ENCODE data around the gene B3GAT3. TPM values are rescaled to one million over a fixed set of nuclear protein-coding genes. Genes with fewer than 3 reads are reported as not detected.

B3GAT3 gene
- total RNA-seq, result 57.5 TPM
- 10 to 100 TPM; 34.3 to 43.1 (median 35.7) TPM for polyA plus RNA-seq

GRCh38 chr11:62621567-62622470 lies at the start of gene B3GAT3:
Gene B3GAT3 (minus strand): TSS chr11:62621986. CDS start chr11:62621947, 39 bp downstream.
- Mint-ChIP-seq H3K27me3 (no peaks in the 10 kb centered on the region), H3K27ac (peak within 1 kb of the TSS; percentile 96 to 99 (median 99)), H3K36me3 (peaks cover 20% of the 10 kb centered on the region), H3K4me1 (peaks cover 7 to 31% (median 16%) of the 10 kb centered on the region in 4 donors), H3K9me3 (no peaks in the 10 kb centered on the region), H3K4me3 (peak within 1 kb of the TSS; percentile 95 to 99 (median 96))
- H3K27me3 ChIP-seq (ENCODE audit: control insufficient read depth, insufficient read depth, low read length), result no peaks in the 10 kb centered on the region
- DNase-seq (peak; percentile 96 to 99 (median 97)), ATAC-seq (ENCODE audit: low read depth in 2 of 2) (peak; percentile 82 to 84)
- H3K36me3 ChIP-seq (ENCODE audit: control insufficient read depth, insufficient read depth, low read length), result peaks cover 18% of the 10 kb centered on the region
- no peaks in the 10 kb centered on the region for H3K9me3 ChIP-seq (ENCODE audit: control insufficient read depth in 2 of 2, low read length in 2 of 2)
- H3K4me3 ChIP-seq (ENCODE audit: low read depth, low read length), result peak within 1 kb of the TSS; percentile 85
- H3K4me1 ChIP-seq (ENCODE audit: control insufficient read depth, insufficient read depth, low read length, poor library complexity, severe bottlenecking), result peaks cover 22% of the 10 kb centered on the region
- peak within 1 kb of the TSS; percentile 96 for H3K27ac ChIP-seq (ENCODE audit: insufficient read depth, low read length, poor library complexity, severe bottlenecking)

GRCh38 chr11:62671236-62671607 lies 49.4 kb upstream of the B3GAT3 start:
- Mint-ChIP-seq H3K9me3 (no peaks in the 10 kb centered on the region), H3K4me3 (peak overlapping the region; percentile 97 to 100 (median 99)), H3K4me1 (peaks cover 8 to 78% (median 34%) of the 10 kb centered on the region in 4 donors), H3K27ac (peak overlapping the region; percentile 90 to 99 (median 98)), H3K27me3 (no peaks in the 10 kb centered on the region), H3K36me3 (peaks cover 11% of the 10 kb centered on the region)
- peaks cover 41% of the 10 kb centered on the region for H3K4me1 ChIP-seq (ENCODE audit: control insufficient read depth, insufficient read depth, low read length, poor library complexity, severe bottlenecking)
- no peaks in the 10 kb centered on the region for H3K27me3 ChIP-seq (ENCODE audit: control insufficient read depth, insufficient read depth, low read length)
- H3K4me3 ChIP-seq (ENCODE audit: low read depth, low read length), result peak overlapping the region; percentile 91
- no peaks in the 10 kb centered on the region for H3K9me3 ChIP-seq (ENCODE audit: control insufficient read depth in 2 of 2, low read length in 2 of 2)
- peak overlapping the region; percentile 84 for H3K27ac ChIP-seq (ENCODE audit: insufficient read depth, low read length, poor library complexity, severe bottlenecking)
- H3K36me3 ChIP-seq (ENCODE audit: control insufficient read depth, insufficient read depth, low read length), result peaks cover 22% of the 10 kb centered on the region
- DNase-seq (peak in 1 of 3 donors; percentile 71), ATAC-seq (ENCODE audit: low read depth in 2 of 2) (peak; percentile 27 to 32)

- Histone ChIP-seq H3K27me3 (ENCODE audit: control insufficient read depth, insufficient read depth, low read length) (no peaks in the 10 kb centered on the region), H3K9me3 (ENCODE audit: control insufficient read depth in 2 of 2, low read length in 2 of 2) (no peaks in the 10 kb centered on the region), H3K36me3 (ENCODE audit: control insufficient read depth, insufficient read depth, low read length) (peaks cover 16% of the 10 kb centered on the region), H3K4me3 (ENCODE audit: low read depth, low read length) (no peak overlapping the region), H3K4me1 (ENCODE audit: control insufficient read depth, insufficient read depth, low read length, poor library complexity, severe bottlenecking) (peaks cover 50% of the 10 kb centered on the region), H3K27ac (ENCODE audit: insufficient read depth, low read length, poor library complexity, severe bottlenecking) (peak overlapping the region; percentile 24)
- H3K9me3 Mint-ChIP-seq, result no peaks in the 10 kb centered on the region
- peaks cover 4% of the 10 kb centered on the region for H3K27me3 Mint-ChIP-seq
- no peak for DNase-seq
- H3K36me3 Mint-ChIP-seq, result peaks cover 7% of the 10 kb centered on the region
- ATAC-seq (ENCODE audit: low read depth in 2 of 2), result no peak
- H3K4me3 Mint-ChIP-seq, result peak overlapping the region; percentile 74 to 100 (median 98)
- peaks cover 8 to 80% (median 36%) of the 10 kb centered on the region in 4 donors for H3K4me1 Mint-ChIP-seq
- H3K27ac Mint-ChIP-seq, result peak overlapping the region in 2 of 3 donors; percentile 90
These were observed 47.8 kb upstream of the B3GAT3 start for GRCh38 chr11:62669420-62670161.

GRCh38 chr11:62667460-62667859 lies 45.7 kb upstream of the B3GAT3 start:
- no peaks in the 10 kb centered on the region for H3K9me3 ChIP-seq (ENCODE audit: control insufficient read depth in 2 of 2, low read length in 2 of 2)
- no peaks in the 10 kb centered on the region for H3K27me3 ChIP-seq (ENCODE audit: control insufficient read depth, insufficient read depth, low read length)
- no peak overlapping the region for H3K27ac ChIP-seq (ENCODE audit: insufficient read depth, low read length, poor library complexity, severe bottlenecking)
- H3K4me1 ChIP-seq (ENCODE audit: control insufficient read depth, insufficient read depth, low read length, poor library complexity, severe bottlenecking), result peaks cover 53% of the 10 kb centered on the region
- peak overlapping the region; percentile 93 for H3K4me3 ChIP-seq (ENCODE audit: low read depth, low read length)
- Mint-ChIP-seq H3K4me3 (peak overlapping the region; percentile 96 to 100 (median 97)), H3K27ac (peak overlapping the region in 1 of 3 donors; percentile 5), H3K36me3 (peaks cover 10% of the 10 kb centered on the region), H3K9me3 (no peaks in the 10 kb centered on the region), H3K4me1 (peaks cover 8 to 76% (median 41%) of the 10 kb centered on the region in 4 donors), H3K27me3 (peaks cover 4% of the 10 kb centered on the region)
- DNase-seq (no peak), ATAC-seq (ENCODE audit: low read depth in 2 of 2) (no peak)
- H3K36me3 ChIP-seq (ENCODE audit: control insufficient read depth, insufficient read depth, low read length), result peaks cover 17% of the 10 kb centered on the region

- H3K4me1 ChIP-seq (ENCODE audit: control insufficient read depth, insufficient read depth, low read length, poor library complexity, severe bottlenecking), result peaks cover 46% of the 10 kb centered on the region
- Mint-ChIP-seq H3K36me3 (peaks cover 7% of the 10 kb centered on the region), H3K4me3 (peak overlapping the region; percentile 96 to 100 (median 97)), H3K9me3 (no peaks in the 10 kb centered on the region), H3K4me1 (peaks cover 5 to 73% (median 36%) of the 10 kb centered on the region in 4 donors), H3K27me3 (peaks cover 4% of the 10 kb centered on the region), H3K27ac (peak overlapping the region; percentile 93 to 97 (median 94))
- H3K4me3 ChIP-seq (ENCODE audit: low read depth, low read length), result peak overlapping the region; percentile 93
- H3K36me3 ChIP-seq (ENCODE audit: control insufficient read depth, insufficient read depth, low read length), result peaks cover 17% of the 10 kb centered on the region
- no peaks in the 10 kb centered on the region for H3K27me3 ChIP-seq (ENCODE audit: control insufficient read depth, insufficient read depth, low read length)
- ATAC-seq (ENCODE audit: low read depth in 2 of 2), result no peak
- DNase-seq, result no peak
- no peaks in the 10 kb centered on the region for H3K9me3 ChIP-seq (ENCODE audit: control insufficient read depth in 2 of 2, low read length in 2 of 2)
- H3K27ac ChIP-seq (ENCODE audit: insufficient read depth, low read length, poor library complexity, severe bottlenecking), result peak overlapping the region; percentile 89
These were observed 44.6 kb upstream of the B3GAT3 start for GRCh38 chr11:62666259-62666926.

- Mint-ChIP-seq H3K4me3 (peak overlapping the region; percentile 96 to 100 (median 97)), H3K36me3 (peaks cover 7% of the 10 kb centered on the region), H3K27ac (peak overlapping the region; percentile 53 to 97 (median 93)), H3K27me3 (peaks cover 4% of the 10 kb centered on the region), H3K4me1 (peaks cover 5 to 66% (median 33%) of the 10 kb centered on the region in 4 donors), H3K9me3 (no peaks in the 10 kb centered on the region)
- Histone ChIP-seq H3K27me3 (ENCODE audit: control insufficient read depth, insufficient read depth, low read length) (no peaks in the 10 kb centered on the region), H3K9me3 (ENCODE audit: control insufficient read depth in 2 of 2, low read length in 2 of 2) (no peaks in the 10 kb centered on the region), H3K36me3 (ENCODE audit: control insufficient read depth, insufficient read depth, low read length) (peaks cover 17% of the 10 kb centered on the region), H3K27ac (ENCODE audit: insufficient read depth, low read length, poor library complexity, severe bottlenecking) (peak overlapping the region; percentile 89), H3K4me3 (ENCODE audit: low read depth, low read length) (peak overlapping the region; percentile 93), H3K4me1 (ENCODE audit: control insufficient read depth, insufficient read depth, low read length, poor library complexity, severe bottlenecking) (peaks cover 42% of the 10 kb centered on the region)
- peak; percentile 49 to 60 (median 58) for DNase-seq
- peak; percentile 25 to 28 for ATAC-seq (ENCODE audit: low read depth in 2 of 2)
These were observed 43.9 kb upstream of the B3GAT3 start for GRCh38 chr11:62665599-62666258.

All from CD4-positive, CD25-positive, alpha-beta regulatory T cell (primary cell).